Fibroblast of peridontal ligament (primary cell): Measurements from ENCODE around the gene TDRD9.
"Not testable (repeated sequence)": the region's sequence is repeated elsewhere in the genome, so short reads cannot be mapped to it uniquely, and the experiment has no call there.

Source experiments
- DNase-seq: peaks from one replicate; pipeline ENCODE4 v3.0.0-alpha.2; 2010; ENCODE audit errors: extremely low read depth

TDRD9 gene

GRCh38 chr14:103920981-103921854, 7.0 kb upstream of the TDRD9 start:
- peak; percentile 82 for DNase-seq

- not testable (repeated sequence) for DNase-seq
Measured at GRCh38 chr14:103921855-103922200, 6.4 kb upstream of the TDRD9 start.

GRCh38 chr14:103923863-103924262, 4.4 kb upstream of the TDRD9 start:
- no peak for DNase-seq

GRCh38 chr14:103925316-103925715, 2.9 kb upstream of the TDRD9 start:
- DNase-seq = no peak

- DNase-seq = no peak
Measured at GRCh38 chr14:103927566-103927965, 690 bp upstream of the TDRD9 start.

GRCh38 chr14:103930051-103930604, 1.9 kb downstream of the TDRD9 start:
- no peak for DNase-seq

- DNase-seq = no peak
Measured at GRCh38 chr14:103931422-103931821, 3.2 kb downstream of the TDRD9 start.

- DNase-seq = no peak
Measured at GRCh38 chr14:103932791-103933490, 4.7 kb downstream of the TDRD9 start.

GRCh38 chr14:103935102-103935501, 6.8 kb downstream of the TDRD9 start:
- no peak for DNase-seq

- no peak for DNase-seq
Measured at GRCh38 chr14:103941462-103941861, 13.2 kb downstream of the TDRD9 start.

GRCh38 chr14:103941973-103942736, 13.9 kb downstream of the TDRD9 start, which contains the start of gene RD3L:
Gene RD3L, minus strand, starts transcription at chr14:103942529. Its CDS starts 834 bp downstream, at chr14:103941695.
- DNase-seq = no peak

GRCh38 chr14:103943673-103944072, 15.4 kb downstream of the TDRD9 start:
- peak; percentile 72 for DNase-seq

- no peak for DNase-seq
Measured at GRCh38 chr14:103946975-103947374, 18.7 kb downstream of the TDRD9 start.

GRCh38 chr14:103948442-103948841, 20.2 kb downstream of the TDRD9 start:
- DNase-seq = no peak

GRCh38 chr14:103949131-103949790, 21.0 kb downstream of the TDRD9 start:
- DNase-seq = peak; percentile 3

- no peak for DNase-seq
Measured at GRCh38 chr14:103960457-103961055, 32.3 kb downstream of the TDRD9 start.

GRCh38 chr14:103961928-103962578, 33.8 kb downstream of the TDRD9 start:
- DNase-seq = no peak

- DNase-seq = no peak
Measured at GRCh38 chr14:103966631-103967030, 38.4 kb downstream of the TDRD9 start.

GRCh38 chr14:103969961-103970360, 41.7 kb downstream of the TDRD9 start:
- DNase-seq = no peak

- DNase-seq = no peak
Measured at GRCh38 chr14:103973354-103973753, 45.1 kb downstream of the TDRD9 start.
